GM12872 (cell line): Measurements from ENCODE around the gene CSRP3.

Source experiments
- TF ChIP-seq, protein P1 (sequence below): IDR thresholded peaks from 3 replicates; pipeline ENCODE4 v1.5.1; 2011; ENCODE audit warnings: low read depth, mild to moderate bottlenecking, low read length, moderate library complexity; ENCODE audit not compliant: insufficient read depth

CSRP3 gene

DNA sequence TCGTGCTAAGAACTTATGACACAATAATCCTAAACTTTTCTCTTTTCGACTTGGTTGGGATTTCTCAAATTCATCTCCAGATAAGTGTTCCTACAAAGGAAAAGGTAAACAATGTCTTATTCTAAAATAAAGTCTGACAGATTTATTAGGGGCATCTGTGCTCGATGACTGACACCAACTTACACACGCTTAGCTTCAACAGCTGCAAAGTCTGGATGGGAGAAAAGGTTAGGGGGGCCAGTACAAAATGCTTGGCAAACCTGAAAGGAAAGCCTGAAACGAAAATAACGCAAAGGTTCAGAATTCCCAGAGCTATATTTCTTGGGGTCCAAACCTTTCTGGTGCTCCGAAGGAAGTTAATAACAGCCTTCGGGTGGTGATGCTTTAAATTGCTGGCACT, 35.6 kb upstream of the CSRP3 start:
- TF ChIP-seq, protein P1, sequence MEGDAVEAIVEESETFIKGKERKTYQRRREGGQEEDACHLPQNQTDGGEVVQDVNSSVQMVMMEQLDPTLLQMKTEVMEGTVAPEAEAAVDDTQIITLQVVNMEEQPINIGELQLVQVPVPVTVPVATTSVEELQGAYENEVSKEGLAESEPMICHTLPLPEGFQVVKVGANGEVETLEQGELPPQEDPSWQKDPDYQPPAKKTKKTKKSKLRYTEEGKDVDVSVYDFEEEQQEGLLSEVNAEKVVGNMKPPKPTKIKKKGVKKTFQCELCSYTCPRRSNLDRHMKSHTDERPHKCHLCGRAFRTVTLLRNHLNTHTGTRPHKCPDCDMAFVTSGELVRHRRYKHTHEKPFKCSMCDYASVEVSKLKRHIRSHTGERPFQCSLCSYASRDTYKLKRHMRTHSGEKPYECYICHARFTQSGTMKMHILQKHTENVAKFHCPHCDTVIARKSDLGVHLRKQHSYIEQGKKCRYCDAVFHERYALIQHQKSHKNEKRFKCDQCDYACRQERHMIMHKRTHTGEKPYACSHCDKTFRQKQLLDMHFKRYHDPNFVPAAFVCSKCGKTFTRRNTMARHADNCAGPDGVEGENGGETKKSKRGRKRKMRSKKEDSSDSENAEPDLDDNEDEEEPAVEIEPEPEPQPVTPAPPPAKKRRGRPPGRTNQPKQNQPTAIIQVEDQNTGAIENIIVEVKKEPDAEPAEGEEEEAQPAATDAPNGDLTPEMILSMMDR: no peak

DNA sequence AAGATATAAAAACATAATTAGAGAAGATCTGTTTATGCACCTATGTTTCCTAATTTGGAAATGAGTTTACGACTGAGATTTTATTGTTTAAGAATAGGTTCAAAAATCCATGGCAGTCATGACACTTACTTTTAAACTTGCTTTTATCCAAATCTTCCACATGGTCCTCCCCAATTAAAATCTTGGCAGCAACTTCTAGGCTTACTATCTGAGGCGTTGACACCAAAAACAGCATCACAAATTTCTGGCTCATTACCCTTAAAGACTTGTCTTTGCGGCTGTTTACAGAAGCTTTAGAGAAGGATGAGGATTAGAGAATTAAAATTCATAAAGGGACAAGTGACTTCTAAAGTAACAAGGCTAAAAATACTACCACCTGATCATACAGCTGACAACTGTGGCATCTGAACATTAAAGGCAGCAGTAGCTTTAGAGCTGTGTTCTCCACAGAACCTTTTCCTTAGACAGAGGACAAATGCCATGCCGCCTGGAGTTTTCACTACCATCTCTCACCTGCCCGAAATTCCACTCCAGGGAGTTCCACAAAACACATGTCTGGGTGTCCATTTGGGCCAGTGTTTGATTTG, 32.5 kb upstream of the CSRP3 start:
- TF ChIP-seq, protein P1: no peak

DNA sequence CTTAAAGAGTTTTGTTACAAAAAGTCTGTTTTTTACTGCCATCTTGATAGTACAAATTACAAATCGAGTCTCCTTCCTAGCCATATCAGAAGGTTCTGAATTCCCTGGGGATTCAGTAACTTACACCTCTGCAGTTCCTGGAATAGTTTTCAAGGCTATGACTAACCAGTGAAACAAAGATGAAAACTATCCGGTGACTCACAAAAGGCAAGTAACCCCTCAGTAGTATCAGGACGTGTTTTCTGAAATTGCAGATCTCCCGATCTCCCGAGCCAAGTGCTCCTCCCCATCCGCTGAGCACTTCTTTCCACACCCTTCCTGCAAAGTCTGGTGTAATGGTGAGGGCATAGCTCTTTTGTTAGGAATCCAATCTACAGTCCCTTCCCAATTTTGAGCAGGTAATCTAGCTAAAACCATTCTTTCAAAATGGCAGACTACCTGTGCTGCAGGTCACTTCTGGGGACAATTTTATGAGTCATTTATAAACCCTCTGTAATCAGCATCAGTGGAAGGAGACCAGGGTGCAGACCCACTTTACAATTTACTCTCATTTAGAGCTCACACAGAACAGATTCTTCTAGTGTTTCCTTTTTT, 31.2 kb upstream of the CSRP3 start:
- TF ChIP-seq, protein P1: no peak

DNA sequence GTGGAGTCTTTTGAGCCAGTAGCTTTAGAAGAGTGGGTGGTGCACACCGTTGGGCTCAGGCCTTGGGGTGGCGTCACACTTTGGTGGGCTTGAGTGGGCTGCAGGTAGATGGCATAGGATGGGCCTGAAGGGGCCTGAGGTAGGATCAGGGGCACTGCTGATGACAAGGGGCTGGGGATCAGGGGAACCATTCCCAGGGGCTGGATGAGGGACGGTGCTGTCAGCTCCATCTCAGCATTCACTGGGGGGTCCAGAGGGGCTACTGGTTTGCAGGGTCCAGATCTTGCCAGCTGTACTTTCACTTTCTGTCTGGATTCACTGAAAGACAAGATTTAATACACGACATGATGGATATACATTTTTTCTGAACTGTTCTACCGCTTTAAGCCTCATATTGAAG, 27.9 kb upstream of the CSRP3 start:
- TF ChIP-seq, protein P1: no peak

DNA sequence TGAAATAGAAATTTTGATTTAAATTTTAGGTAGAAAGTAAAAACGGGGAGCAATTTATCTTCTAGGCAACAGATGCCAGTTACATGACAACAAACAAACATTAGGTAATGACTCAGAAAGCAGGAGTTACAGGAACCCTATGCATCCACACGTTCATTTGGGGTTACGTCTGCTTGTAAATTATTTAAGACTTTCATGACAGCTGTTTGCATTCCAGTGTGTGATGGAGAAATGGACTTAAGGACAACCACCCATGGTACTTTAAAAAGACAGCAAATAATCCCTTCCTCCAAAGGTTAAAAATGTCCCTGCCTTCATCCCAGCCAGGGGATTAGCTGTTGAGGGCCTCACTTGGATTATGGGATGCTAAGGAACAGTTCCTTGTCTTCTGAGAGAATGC, 27.2 kb upstream of the CSRP3 start:
- TF ChIP-seq, protein P1: no peak

DNA sequence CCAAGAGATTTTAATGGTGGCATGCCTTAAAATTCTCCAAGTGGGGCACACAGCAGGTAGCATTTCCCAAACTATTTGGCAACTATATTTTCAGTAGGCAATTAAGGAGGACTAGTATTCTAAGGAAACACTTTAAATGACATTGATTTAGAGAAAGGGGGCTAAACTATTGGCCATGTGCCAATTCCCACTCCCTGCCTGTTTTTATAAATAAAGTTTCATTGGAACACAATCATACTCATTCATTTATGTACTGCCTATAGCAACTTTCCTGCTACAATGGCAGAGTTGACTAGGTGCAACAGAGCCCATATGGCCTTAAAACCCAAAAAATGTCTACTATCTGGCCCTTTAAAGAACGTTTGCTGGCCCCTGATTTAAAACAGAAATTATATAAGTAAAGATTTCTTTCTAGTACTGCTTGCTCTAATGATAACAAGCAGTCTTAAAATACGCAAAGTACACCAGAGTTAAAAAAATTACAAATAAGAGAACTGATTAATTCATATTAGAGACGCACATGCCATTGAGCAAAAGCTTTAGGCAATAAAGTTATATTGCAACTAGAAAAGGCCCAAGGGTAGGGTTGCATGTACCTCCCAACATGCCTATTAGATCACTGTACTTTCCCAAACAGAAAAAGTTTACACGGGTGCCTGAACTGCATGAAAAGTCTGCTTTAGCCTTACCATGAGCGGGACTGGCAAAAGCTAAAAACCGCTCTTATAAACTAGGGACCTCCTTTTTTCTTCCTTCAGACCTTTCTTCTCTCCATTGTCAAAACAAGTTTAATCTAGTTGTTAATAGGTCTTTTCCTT, 24.8 kb upstream of the CSRP3 start:
- TF ChIP-seq, protein P1: no peak

DNA sequence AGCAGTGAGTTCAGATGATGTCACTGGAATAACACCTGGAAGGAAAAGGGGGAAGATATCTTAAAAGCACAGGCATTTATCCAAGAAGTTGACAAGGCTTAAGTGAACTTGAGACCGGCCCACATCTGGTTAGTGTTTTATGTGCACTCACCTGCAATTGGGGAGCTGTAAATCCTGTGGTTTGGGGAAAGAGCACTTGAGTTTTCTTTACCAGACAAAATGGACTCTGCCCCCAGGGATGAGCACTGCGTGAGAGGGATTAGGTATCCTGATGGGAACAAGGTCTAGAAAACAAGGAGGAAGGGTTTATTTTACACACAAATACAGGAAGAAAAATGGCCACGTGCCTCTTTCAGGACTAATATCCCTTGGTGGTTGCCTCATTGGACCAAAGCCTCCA, 23.8 kb upstream of the CSRP3 start:
- TF ChIP-seq, protein P1: no peak
